NCI-H345 (cell line): ENCODE measurements around the gene PPM1J.

Experiments
- DNase-seq: peaks from one replicate; lab custom pipeline; 2025; lab: John Stamatoyannopoulos, UW

Gene PPM1J

DNA sequence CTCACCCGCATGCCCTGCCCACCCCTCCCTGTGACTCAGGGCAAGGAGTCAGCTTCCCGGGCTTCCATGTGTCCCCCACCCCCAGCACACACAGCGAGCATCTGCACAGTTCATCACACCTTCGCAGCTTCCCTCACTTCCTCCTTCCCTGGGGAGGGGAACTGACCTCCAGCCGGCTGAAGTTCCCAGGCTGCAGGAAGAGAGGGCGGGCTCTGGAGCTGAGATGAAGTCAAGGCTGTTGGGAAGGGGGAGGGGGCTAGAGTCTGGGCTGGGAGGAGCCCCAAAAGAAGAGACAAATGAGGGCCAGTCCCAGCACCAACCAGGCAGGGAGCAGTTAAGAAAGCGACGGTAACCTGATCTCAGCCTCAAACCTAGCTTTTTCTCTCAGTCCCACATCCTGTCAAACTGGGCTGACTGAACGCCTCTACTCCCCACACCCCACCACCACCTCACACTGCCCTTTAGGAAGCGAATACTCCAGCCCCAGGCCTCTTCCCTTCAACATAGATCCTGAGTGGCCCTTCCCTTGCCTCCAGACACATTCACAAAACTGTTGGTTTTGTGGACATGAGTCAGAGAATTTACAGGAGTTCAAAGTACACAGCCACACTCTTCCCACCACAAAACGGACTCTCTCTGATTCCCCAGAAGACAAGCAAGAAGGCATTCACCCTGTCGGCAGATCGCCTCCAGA is 10.1 kb downstream of the PPM1J start:
- DNase-seq, result peak; percentile 15

DNA sequence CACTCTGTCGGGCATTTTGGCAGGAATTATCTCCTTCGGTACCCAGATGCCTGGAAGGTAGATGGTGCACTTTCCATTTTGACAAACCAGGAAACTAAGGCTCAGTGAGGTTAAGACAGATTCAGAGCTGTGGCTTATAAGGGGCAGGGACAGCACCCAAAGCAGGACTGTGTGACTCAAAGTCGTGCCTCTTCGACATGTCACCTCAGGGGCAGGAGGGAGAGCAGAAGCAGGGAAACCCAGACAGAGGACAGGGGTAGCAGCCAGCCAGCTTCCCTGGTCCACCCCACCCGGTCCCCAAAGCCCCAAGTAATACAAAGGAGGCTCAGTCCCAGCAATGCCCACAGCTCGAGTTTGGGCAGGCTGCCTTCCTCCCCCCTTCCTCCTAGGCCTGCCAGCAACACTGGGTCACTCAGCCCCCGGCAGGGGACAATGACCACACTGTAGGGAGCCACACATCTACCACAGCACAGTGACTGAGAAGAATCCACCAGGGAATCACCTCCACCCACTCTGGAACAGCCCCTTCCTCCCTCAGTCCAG is 10.7 kb downstream of the PPM1J start:
- no peak for DNase-seq

DNA sequence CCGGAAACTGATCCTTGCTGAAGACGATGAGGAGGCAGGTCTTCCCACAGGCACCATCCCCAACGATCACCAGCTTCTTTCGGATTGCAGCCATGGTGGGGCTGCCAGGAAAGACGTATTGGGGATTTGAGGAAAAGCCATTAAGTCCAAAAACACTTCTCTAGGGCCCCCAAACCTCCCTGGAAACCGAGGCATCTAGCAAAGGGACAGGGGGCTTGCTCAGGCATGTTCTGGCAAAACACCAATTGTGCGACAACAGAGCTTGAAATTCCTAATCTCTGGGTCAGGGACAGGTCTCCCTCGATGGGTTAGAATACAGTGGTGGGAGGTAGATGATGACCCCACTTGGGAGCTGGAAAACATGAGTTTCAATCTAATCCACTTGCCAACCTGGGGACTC is 11.4 kb downstream of the PPM1J start:
- no peak for DNase-seq

DNA sequence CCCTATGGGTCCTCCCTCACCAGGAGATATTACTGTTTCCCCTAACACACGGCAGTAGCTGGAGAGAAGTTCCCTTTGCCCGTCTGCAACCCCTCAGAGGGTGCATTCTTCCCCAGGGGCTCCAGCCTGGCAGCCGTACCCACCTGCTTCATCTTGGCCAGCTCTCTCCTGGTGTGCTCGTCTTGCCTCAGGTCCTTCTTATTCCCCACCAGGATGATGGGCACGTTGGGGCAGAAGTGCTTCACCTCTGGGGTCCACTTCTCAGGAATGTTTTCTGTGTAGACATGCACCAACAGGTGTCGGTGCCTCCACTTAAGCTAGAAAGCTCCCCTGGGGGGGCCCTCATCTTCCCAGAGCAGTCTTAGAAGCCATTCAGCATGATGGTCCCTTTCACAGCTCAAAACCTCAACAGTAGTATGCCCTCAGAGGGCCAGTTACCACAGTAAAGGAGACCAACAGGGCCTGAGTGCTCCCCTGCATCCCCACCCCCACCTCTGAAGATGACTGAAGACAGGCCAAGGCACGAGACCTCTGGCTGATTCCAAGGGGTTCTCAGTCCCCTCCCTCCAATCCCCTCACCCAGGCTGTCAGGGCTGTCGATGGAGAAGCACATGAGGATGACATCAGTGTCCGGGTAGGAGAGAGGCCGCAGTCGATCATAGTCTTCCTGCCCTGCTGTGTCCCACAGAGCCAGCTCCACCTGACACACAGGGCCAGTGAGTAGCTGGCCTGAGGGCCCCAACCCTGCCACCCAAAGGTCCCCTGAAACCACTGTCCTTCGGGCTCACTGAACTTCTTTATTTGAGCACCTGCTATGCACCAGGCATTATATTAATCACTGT is 12.5 kb downstream of the PPM1J start:
- DNase-seq, result no peak

DNA sequence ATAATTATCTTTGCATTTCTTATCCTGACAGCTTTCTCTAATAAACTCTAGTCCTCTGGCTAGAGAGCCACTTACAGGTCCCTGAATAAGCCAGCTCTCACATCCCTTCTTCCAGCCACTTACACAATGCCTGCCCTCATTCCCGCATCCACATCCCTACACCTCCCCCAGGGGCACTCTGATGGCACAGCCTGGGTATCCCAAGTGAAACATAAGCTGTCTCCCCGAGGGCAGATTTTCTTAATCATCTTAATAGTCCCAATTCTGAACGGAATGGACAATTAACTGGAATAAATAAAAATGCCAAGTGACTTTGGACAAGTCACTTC is 13.1 kb downstream of the PPM1J start:
- DNase-seq, result no peak

DNA sequence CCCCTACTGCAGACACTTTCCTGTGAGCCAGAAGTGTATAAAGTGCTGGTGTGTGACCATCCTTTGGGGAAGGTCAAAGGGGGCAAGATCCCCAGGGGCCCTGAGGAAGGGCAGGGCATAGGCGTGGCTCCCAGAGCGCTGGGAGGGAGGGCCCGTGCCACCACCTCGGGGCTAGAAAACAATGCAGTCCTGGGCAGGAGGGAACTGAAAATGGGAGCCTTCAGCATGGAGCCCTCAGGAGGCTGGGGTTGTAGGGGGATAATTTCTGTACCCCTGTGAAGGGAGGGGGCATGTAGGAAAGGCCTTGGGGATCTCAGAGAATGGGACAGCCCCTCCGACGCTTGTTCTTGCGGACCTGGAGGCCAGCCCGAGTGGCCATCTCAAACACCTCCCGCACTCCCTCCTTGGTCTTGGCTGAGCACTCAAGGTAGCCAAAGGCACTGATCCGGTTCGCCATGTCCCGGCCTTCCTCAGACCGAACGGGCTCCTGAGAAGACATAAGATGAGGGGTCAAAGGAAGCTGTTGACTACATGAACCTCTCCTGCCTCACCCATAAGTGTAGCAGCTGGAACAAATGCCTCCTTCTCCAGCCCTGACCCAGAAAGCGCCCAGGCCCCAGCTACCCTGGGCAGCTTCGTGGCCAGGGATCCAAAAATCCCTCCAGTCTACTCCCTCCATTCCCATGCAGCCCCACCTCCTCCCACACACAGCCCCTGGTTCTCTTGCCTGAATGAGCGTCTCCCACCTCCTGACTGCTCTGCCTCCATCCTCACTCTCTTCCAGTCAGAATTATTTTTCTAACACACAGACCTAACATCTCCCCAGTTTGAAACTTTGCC is 13.7 kb downstream of the PPM1J start:
- no peak for DNase-seq

DNA sequence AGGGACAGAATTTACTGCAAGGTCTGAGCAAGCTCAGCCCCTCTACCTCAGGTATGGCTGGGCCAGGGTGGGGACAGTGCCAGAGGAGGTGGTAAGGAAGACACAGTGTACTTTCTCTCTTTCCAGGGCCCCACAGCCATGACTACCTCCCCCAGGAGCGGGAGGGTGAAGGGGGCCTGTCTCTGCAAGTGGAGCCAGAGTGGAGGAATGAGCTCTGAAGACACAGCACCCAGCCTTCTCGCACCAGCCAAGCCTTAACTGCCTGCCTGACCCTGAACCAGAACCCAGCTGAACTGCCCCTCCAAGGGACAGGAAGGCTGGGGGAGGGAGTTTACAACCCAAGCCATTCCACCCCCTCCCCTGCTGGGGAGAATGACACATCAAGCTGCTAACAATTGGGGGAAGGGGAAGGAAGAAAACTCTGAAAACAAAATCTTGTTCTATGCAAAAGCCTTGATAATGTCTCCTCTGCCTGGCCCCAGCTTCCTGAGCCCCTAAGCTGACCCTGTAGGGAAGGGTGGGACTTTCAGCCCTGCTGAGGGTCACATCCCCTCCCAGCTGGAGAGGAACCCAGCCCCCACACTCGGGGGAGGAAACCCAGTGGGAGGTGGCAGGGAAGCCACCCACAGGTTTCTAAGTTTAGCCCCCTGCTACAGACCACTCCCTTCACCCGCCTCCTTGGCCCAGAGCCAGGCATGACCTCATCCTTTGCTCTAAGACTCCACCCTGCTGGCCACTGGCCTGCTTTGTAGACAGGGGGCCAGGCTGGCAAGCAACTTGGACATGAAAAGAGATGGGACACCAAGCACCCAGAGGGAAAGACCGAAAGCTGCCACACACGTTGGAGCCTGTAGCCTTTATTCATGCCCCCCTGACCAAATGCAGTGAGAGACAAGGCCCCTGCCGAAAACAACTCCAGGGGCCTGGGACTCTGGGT is 14.6 kb downstream of the PPM1J start:
- DNase-seq, result peak; percentile 89

DNA sequence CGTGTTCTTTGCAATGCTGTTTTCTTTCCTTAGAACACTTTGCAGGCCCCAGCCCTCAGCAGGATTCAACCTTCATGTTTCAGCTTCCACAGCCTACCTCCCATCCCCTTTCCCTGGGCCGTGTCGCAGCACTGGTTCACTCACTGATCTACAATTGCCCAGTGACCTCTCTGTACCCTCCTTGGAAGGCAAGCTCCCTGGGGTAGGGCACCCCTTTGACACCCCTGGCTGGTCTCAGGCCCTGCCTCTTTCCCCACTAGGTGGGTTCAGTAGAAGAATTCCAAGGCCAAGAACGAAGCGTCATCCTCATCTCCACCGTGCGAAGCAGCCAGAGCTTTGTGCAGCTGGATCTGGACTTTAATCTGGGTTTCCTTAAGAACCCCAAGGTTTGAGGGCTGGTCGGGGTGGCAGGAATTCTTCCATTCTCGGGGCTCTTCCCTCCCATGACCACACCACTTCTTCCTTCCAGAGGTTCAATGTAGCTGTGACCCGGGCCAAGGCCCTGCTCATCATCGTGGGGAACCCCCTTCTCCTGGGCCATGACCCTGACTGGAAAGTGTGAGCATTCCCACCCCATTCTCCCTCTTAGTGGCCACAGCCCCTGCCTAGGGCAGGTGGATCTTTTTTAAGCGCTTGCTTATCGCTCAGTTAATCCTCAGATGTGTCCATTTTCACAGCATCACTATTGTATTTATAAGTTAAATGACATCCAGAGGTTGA is 15.5 kb downstream of the PPM1J start:
- no peak for DNase-seq

DNA sequence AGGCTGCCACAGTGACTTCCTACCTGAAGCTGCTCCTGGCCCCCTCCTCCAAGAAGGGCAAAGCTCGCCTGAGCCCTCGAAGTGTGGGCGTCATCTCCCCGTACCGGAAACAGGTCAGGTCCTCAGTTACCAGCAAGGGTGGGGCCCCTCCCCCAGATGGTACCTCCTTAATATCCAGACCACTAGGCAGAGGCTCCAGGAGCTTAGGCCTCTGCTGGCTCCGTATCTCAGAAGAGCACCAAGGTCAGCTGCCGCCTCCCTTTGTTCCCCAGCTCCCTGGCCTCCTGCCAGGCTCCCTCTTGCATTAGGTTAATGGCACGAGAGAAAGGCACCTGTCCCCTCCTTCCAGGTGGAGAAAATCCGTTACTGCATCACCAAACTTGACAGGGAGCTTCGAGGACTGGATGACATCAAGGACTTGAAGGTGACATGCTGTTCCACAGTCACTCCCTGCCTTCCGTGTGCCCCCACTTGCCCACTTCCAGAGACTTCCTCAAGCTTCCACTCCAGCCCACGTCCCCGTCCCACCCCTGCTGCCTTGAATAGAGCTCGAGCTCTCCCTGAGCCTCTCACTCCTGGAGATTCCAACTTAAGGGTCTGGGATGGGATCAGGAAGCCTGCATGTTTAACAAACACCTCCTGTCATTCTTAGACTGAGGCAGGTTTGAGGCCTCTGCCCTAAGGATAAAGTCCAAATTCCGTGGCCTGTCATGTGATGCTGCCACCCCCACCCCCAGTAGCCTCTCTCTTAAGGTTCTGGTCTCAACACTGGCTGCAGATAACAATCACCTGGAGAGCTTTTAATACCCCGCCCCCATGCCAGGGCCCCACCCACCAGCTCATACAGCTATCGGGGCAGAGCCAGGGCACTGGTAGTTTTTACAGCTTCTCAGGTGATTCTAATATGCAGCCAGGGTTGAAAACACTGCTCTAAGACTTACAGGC is 16.5 kb downstream of the PPM1J start:
- DNase-seq, result peak; percentile 79

DNA sequence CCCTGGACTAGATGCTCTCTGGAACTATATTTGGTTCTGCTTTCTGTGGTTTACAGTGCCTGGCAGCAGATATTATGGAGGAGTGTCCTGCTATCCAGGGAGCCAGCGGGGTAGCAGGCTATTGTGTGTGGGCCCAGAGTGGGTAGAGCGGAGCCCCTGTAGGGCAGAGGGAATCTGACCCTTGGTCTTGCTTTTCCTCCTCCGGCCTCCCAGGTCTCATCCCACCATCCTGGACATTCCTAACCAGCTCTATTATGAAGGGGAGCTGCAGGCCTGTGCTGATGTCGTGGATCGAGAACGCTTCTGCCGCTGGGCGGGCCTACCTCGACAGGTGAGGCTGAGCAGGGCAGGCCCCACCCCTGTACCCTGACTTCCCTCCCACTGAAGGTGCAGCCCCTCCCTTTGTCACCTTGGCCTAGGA is 17.3 kb downstream of the PPM1J start:
- DNase-seq, result no peak

DNA sequence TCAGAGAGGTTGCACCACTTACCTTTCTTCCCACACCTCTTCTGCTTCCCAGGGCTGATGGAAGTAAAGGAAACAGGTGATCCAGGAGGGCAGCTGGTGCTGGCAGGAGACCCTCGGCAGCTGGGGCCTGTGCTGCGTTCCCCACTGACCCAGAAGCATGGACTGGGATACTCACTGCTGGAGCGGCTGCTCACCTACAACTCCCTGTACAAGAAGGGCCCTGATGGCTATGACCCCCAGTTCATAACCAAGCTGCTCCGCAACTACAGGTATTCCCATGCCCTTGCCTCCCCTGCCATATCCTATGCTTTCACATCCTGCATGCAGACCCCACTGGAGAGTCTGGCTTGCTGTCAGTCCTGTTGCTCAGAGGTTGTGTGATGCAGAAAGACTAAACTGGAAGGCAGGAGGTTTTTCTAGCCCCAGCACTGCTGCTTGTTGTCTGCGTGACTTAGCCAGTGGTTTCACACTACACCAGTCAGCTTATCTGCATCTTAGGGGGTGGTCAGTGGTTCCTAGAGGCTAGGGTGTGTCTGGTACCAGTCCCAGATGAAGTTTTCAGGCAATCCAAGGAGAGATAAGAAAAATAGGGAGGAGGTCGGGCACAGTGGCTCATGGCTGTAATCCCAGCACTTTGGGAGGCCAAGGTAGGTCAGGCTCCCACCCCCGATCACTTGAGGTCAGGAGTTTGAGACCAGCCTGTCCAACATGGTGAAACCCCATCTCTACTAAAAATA is 18.4 kb downstream of the PPM1J start:
- no peak for DNase-seq

DNA sequence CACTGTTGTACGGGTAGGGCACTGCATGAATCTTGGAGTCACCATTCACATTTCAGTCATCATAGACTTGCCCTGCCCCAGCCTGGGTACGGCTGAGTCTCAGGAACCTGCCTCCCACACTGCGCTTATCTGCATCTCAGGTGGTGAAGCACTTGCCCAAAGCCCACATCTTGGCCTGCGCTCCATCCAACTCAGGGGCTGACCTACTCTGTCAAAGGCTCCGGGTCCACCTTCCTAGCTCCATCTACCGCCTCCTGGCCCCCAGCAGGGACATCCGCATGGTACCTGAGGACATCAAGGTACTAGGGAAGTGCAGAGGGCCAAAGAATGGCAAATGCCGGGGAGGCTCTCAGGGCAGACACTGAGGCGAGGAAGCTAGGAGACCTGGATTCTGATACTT is 19.9 kb downstream of the PPM1J start:
- DNase-seq, result no peak

DNA sequence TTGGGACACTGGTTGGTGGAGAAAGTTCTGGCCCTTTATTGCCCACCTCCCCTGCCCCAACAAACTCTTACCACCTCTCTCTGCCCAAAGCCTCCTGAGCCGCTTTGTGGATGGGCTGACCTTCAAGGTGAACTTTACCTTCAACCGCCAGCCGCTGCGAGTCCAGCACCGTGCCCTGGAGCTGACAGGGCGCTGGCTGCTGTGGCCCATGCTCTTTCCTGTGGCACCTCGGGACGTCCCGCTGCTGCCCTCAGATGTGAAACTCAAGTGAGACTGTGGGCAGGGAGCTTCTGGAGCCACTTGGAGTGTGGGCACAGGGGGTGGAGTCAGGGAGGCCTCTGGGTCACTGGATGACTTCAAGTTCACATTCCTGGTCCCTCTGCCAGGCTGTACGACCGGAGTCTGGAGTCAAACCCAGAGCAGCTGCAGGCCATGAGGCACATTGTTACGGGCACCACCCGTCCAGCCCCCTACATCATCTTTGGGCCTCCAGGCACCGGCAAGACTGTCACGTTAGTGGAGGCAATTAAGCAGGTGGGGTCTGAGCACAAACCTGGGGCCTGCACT is 20.7 kb downstream of the PPM1J start:
- DNase-seq, result no peak

DNA sequence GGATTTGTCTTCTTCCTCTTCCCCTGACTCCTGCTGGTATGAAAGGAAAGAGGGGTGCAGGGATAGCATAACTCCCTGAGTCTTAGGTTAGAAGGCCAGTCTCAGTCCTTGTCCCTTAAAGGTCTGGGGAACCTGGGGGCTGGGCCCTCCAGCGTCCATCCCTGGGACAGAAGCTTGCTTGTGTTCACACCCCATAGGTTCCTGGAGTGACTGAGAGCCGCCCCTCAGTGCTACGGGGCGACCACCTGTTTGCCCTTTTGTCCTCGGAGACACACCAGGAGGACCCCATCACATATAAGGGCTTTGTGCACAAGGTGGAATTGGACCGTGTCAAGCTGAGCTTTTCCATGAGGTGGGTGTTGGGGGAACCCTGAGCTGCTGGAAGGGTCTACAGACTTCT is 21.3 kb downstream of the PPM1J start:
- no peak for DNase-seq

DNA sequence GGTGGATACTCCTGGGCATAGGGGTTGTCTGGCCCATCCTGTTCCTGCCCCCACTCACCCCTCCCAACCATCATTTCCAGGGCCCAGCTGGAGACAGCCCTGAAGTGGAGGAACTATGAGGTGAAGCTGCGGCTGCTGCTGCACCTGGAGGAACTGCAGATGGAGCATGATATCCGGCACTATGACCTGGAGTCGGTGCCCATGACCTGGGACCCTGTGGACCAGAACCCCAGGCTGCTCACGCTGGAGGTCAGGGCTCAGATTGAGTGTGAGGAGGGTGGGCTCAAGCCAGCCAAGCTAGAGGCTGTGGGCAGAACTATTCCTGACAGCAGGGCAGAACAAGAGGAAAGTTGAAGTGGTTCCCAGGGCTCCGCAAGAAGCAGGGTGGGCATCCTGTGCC is 22.5 kb downstream of the PPM1J start:
- DNase-seq, result no peak

DNA sequence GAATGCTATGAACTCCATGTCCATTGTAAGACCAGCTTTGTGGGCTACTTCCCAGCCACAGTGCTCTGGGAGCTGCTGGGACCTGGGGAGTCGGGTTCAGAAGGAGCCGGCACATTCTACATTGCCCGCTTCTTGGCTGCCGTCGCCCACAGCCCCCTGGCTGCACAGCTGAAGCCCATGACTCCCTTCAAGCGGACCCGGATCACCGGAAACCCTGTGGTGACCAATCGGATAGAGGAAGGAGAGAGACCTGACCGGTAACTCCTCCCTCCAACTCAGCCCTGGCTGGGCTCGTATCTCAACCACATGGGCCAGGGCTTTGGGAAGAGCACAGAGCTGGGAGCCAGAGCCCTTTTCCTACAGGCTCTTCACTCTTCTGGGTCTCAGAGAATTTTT is 25.3 kb downstream of the PPM1J start:
- no peak for DNase-seq

DNA sequence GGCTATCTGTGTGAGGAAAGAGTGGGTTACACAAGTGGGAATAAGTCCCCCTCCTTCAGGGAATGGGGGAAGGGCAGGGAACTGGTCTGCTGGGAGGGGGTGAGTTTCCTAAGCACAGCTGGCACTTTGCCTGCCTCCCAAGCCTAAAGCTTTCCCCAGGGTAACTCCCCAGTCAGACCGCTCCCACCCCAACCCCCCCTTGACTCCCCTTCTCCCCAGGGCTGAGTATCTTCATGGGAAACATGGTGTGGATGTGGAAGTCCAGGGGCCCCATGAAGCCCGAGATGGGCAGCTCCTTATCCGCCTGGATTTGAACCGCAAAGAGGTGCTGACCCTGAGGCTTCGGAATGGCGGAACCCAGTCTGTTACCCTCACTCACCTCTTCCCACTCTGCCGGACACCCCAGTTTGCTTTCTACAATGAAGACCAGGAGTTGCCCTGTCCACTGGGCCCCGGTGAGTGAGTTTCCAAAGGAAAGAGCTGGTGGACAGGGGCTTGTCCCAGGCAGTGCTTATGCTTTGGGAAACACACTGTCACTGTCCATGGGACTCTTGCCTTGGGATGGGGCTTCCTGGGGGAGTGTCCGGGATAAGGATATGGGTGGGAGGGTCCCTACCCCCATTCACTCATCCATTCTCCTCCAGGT is 25.8 kb downstream of the PPM1J start:
- DNase-seq, result no peak

DNA sequence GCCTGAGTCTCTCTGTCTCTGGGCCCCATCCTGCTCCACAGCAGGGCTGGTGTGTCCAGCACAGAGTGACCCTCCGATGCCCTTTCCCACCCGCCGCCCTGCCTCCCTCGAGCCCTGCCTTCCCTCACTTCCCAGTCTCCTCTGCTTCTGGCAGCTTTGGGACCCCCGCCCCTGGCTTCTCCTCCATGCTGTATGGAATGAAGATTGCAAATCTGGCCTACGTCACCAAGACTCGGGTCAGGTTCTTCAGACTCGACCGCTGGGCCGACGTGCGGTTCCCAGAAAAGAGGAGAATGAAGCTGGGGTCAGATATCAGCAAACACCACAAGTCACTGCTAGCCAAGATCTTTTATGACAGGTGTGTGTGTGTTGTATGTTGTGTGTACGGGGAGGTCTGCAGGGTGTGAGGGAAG is 26.3 kb downstream of the PPM1J start:
- DNase-seq, result no peak
